ENCODE measurements around the gene CXorf58. TPM values are rescaled to one million over a fixed set of nuclear protein-coding genes. Genes with fewer than 3 reads are reported as not detected.

Gene CXorf58
- total and polyA plus RNA-seq, 2 experiments from 2014 or later, result 0.56 TPM; not detected in 1

DNA sequence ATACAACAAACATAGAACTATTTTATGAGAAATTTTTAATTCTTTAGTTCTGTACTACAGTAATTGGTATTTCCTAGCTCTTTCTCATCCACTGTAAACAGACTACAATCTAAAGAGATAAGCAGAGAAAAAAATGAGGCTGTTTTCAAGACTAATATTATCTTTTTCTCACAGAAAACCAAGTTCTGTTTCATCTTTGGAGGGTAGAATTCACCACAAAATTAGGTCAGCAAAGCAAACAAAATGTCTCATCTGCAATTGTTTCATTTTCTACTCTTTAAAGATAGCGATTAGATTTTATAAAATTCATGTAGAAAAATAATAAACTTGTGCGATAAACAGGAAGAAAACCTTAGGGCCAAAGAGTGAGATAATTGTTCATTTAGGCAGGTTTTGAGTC is 10.8 kb upstream of the CXorf58 start:
- no peak overlapping the region for H3K27ac Mint-ChIP-seq
- peaks cover 13% of the 10 kb centered on the region; the same call in 2 of the 3 replicates for H3K4me1 Mint-ChIP-seq
- ATAC-seq, result no peak

More for the DNA sequence above, 10.8 kb upstream of the CXorf58 start:
- H3K36me3 ChIP-seq (ENCODE audit: insufficient read depth), result no peaks in the 10 kb centered on the region
- no peaks in the 10 kb centered on the region for H4K20me1 ChIP-seq (replicated peaks; ENCODE audit: insufficient read depth)
- H3K9me3 Mint-ChIP-seq, result no peaks in the 10 kb centered on the region
- no peaks in the 10 kb centered on the region for H3K27me3 ChIP-seq (ENCODE audit: insufficient read depth)
- H3K4me1 ChIP-seq (ENCODE audit: insufficient read depth), result peaks cover 16% of the 10 kb centered on the region
- peaks cover 39% of the 10 kb centered on the region for H3K79me2 ChIP-seq (replicated peaks; ENCODE audit: insufficient read depth)
- no peaks in the 10 kb centered on the region for H3F3A ChIP-seq (replicated peaks; ENCODE audit: low read depth)
- no peaks in the 10 kb centered on the region for H3K27me3 Mint-ChIP-seq (ENCODE audit: insufficient read depth, low read depth, poor library complexity)
- no peak overlapping the region for H3K4me3 ChIP-seq
- TF ChIP-seq EZH2 (IDR thresholded peaks at IDR 0.05; ENCODE audit: low read depth, unreplicated experiment) (no peak), ZNF114 (CRISPR knock-in tag; IDR thresholded peaks at IDR 0.05) (no peak), ZNF331 (CRISPR knock-in tag; IDR thresholded peaks at IDR 0.05; ENCODE audit: low read depth) (no peak), STAT1 (IDR thresholded peaks at IDR 0.05; ENCODE audit: unreplicated experiment) (no peak), EZH2phosphoT487 (IDR thresholded peaks at IDR 0.05; ENCODE audit: unreplicated experiment) (no peak), CTCF (conservative IDR thresholded peaks at IDR 0.05; ENCODE audit: low read depth in 2 of 2) (no peak), NANOG (IDR thresholded peaks at IDR 0.05; ENCODE audit: borderline replicate concordance) (no peak), POLR2AphosphoS5 (IDR thresholded peaks at IDR 0.05; ENCODE audit: low read depth) (no peak), ETS1 (IDR thresholded peaks at IDR 0.05) (no peak), CREB1 (CRISPR knock-in tag; IDR thresholded peaks at IDR 0.05; ENCODE audit: low read depth) (no peak), JUNB (IDR thresholded peaks at IDR 0.05; ENCODE audit: unreplicated experiment) (no peak)
- TF ChIP-seq, protein P1, sequence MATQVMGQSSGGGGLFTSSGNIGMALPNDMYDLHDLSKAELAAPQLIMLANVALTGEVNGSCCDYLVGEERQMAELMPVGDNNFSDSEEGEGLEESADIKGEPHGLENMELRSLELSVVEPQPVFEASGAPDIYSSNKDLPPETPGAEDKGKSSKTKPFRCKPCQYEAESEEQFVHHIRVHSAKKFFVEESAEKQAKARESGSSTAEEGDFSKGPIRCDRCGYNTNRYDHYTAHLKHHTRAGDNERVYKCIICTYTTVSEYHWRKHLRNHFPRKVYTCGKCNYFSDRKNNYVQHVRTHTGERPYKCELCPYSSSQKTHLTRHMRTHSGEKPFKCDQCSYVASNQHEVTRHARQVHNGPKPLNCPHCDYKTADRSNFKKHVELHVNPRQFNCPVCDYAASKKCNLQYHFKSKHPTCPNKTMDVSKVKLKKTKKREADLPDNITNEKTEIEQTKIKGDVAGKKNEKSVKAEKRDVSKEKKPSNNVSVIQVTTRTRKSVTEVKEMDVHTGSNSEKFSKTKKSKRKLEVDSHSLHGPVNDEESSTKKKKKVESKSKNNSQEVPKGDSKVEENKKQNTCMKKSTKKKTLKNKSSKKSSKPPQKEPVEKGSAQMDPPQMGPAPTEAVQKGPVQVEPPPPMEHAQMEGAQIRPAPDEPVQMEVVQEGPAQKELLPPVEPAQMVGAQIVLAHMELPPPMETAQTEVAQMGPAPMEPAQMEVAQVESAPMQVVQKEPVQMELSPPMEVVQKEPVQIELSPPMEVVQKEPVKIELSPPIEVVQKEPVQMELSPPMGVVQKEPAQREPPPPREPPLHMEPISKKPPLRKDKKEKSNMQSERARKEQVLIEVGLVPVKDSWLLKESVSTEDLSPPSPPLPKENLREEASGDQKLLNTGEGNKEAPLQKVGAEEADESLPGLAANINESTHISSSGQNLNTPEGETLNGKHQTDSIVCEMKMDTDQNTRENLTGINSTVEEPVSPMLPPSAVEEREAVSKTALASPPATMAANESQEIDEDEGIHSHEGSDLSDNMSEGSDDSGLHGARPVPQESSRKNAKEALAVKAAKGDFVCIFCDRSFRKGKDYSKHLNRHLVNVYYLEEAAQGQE (IDR thresholded peaks at IDR 0.05; ENCODE audit: unreplicated experiment), result no peak
- TF ChIP-seq, protein P2, sequence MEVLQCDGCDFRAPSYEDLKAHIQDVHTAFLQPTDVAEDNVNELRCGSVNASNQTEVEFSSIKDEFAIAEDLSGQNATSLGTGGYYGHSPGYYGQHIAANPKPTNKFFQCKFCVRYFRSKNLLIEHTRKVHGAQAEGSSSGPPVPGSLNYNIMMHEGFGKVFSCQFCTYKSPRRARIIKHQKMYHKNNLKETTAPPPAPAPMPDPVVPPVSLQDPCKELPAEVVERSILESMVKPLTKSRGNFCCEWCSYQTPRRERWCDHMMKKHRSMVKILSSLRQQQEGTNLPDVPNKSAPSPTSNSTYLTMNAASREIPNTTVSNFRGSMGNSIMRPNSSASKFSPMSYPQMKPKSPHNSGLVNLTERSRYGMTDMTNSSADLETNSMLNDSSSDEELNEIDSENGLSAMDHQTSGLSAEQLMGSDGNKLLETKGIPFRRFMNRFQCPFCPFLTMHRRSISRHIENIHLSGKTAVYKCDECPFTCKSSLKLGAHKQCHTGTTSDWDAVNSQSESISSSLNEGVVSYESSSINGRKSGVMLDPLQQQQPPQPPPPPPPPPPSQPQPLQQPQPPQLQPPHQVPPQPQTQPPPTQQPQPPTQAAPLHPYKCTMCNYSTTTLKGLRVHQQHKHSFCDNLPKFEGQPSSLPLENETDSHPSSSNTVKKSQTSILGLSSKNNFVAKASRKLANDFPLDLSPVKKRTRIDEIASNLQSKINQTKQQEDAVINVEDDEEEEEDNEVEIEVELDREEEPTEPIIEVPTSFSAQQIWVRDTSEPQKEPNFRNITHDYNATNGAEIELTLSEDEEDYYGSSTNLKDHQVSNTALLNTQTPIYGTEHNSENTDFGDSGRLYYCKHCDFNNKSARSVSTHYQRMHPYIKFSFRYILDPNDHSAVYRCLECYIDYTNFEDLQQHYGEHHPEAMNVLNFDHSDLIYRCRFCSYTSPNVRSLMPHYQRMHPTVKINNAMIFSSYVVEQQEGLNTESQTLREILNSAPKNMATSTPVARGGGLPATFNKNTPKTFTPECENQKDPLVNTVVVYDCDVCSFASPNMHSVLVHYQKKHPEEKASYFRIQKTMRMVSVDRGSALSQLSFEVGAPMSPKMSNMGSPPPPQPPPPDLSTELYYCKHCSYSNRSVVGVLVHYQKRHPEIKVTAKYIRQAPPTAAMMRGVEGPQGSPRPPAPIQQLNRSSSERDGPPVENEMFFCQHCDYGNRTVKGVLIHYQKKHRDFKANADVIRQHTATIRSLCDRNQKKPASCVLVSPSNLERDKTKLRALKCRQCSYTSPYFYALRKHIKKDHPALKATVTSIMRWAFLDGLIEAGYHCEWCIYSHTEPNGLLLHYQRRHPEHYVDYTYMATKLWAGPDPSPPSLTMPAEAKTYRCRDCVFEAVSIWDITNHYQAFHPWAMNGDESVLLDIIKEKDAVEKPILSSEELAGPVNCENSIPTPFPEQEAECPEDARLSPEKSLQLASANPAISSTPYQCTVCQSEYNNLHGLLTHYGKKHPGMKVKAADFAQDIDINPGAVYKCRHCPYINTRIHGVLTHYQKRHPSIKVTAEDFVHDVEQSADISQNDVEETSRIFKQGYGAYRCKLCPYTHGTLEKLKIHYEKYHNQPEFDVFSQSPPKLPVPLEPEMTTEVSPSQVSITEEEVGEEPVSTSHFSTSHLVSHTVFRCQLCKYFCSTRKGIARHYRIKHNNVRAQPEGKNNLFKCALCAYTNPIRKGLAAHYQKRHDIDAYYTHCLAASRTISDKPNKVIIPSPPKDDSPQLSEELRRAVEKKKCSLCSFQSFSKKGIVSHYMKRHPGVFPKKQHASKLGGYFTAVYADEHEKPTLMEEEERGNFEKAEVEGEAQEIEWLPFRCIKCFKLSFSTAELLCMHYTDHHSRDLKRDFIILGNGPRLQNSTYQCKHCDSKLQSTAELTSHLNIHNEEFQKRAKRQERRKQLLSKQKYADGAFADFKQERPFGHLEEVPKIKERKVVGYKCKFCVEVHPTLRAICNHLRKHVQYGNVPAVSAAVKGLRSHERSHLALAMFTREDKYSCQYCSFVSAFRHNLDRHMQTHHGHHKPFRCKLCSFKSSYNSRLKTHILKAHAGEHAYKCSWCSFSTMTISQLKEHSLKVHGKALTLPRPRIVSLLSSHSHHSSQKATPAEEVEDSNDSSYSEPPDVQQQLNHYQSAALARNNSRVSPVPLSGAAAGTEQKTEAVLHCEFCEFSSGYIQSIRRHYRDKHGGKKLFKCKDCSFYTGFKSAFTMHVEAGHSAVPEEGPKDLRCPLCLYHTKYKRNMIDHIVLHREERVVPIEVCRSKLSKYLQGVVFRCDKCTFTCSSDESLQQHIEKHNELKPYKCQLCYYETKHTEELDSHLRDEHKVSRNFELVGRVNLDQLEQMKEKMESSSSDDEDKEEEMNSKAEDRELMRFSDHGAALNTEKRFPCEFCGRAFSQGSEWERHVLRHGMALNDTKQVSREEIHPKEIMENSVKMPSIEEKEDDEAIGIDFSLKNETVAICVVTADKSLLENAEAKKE (CRISPR knock-in tag; IDR thresholded peaks at IDR 0.05), result no peak
- no peak overlapping the region for H3K4me3 Mint-ChIP-seq
- no peak overlapping the region for H3K4me2 ChIP-seq
- no peak overlapping the region for H3K27ac ChIP-seq (ENCODE audit: low read depth)
- H2AFZ ChIP-seq, result no peak overlapping the region
- H3K9me2 ChIP-seq (ENCODE audit: insufficient read depth), result no peaks in the 10 kb centered on the region
- no peak for DNase-seq (ENCODE audit: low spot score)
- no peaks in the 10 kb centered on the region for H3K36me3 Mint-ChIP-seq (ENCODE audit: low read depth)
